GM12878 (cell line): ENCODE results near the gene SEC23IP. TPM values are rescaled to one million over a fixed set of nuclear protein-coding genes. Genes with fewer than 3 reads are reported as not detected.

Source experiments
- CBX5 ChIP-seq: sonication (generic); IDR thresholded peaks from 2 replicates; pipeline ENCODE4 v1.6.1; 2016; ENCODE audit warnings: low read depth, moderate library complexity, mild to moderate bottlenecking, inconsistent platforms
- CEBPB ChIP-seq, 2 experiments: fragments of 150-350 bp in 1 of 2; IDR thresholded peaks; 2 replicates each; pipeline ENCODE4 v1.6.1; 2012 to 2014; ENCODE audit warnings: low read depth in 2 of 2, low read length in 2 of 2, borderline replicate concordance in 1 of 2, inconsistent platforms in 1 of 2
- FOXK2 ChIP-seq: fragments of 450-650 bp; IDR thresholded peaks from 2 replicates; pipeline ENCODE4 v1.6.1; 2017; ENCODE audit warnings: mild to moderate bottlenecking, moderate library complexity
- NR2C2 ChIP-seq: IDR thresholded peaks from 2 replicates; pipeline ENCODE4 v1.6.1; 2011; ENCODE audit warnings: borderline replicate concordance, low read depth; ENCODE audit not compliant: control insufficient read depth, insufficient read length
- RELA ChIP-seq: fragments of 450-650 bp; IDR thresholded peaks from 2 replicates; pipeline ENCODE4 v1.8.0; 2014; ENCODE audit warnings: borderline replicate concordance; ENCODE audit not compliant: partially characterized antibody
- SIN3A ChIP-seq: IDR thresholded peaks from 2 replicates; pipeline ENCODE4 v1.6.1; 2012; ENCODE audit warnings: low read depth, low read length, improper control_type of control experiment
- STAT1 ChIP-seq: fragments of 450-650 bp; conservative IDR thresholded peaks from 2 replicates; pipeline ENCODE4 v1.6.1; 2014; ENCODE audit warnings: antibody characterized with exemption, mild to moderate bottlenecking
- SUPT20H ChIP-seq: IDR thresholded peaks from 2 replicates; pipeline ENCODE4 v1.6.1; 2011; ENCODE audit warnings: low read depth, mild to moderate bottlenecking, low read length, moderate library complexity, borderline replicate concordance; ENCODE audit not compliant: control insufficient read depth
- ZNF207 ChIP-seq: fragments of 450-650 bp; IDR thresholded peaks from 2 replicates; pipeline ENCODE4 v1.6.1; 2014; ENCODE audit warnings: antibody characterized with exemption, mild to moderate bottlenecking, borderline replicate concordance
- polyA plus RNA-seq, 11 experiments: library from polyadenylated mRNA; depleted of rRNA in 4 of 11; unstranded in 6 of 11; stranded (reverse) in 5 of 11; fragments of >200 nt; fragmentation: Nextera tagmentation in 4 of 11; fragmentation: Illumina TruSeq in 1 of 11; extraction: Ambion mirVana in 4 of 11; extraction: Trizol in 1 of 11; gene quantifications; 1 replicate in 1 of 11; 2 replicates in 10 of 11; pipeline versions ENCODE4 v1.2.1 to v1.2.3, GENCODE V29; 2011 to 2016; ENCODE audit warnings: inconsistent platforms in 2 of 11, missing spikeins in 2 of 11, low read depth in 1 of 11
- total RNA-seq, 4 experiments: library from RNA; depleted of rRNA in 3 of 4; stranded (reverse); fragments of >200 nt in 3 of 4; fragmentation: Illumina TruSeq in 1 of 4; extraction: Trizol in 1 of 4; gene quantifications; 2 replicates each; pipeline versions ENCODE4 v1.2.1 to v1.2.3, GENCODE V29; 2013 to 2021
- TF ChIP-seq, protein P1 (sequence below): fragments of 450-650 bp; conservative IDR thresholded peaks from 2 replicates; pipeline ENCODE4 v1.6.1; 2017; ENCODE audit warnings: mild to moderate bottlenecking, moderate library complexity
- TF ChIP-seq, protein P2 (sequence below), 3 experiments: IDR thresholded peaks in 2 of 3; conservative IDR thresholded peaks in 1 of 3; 2 replicates each; pipeline ENCODE4 v1.5.1; 2011; ENCODE audit warnings: low read depth in 3 of 3, low read length in 3 of 3, mild to moderate bottlenecking in 3 of 3, control low read depth in 2 of 3, moderate library complexity in 2 of 3, inconsistent platforms in 1 of 3, mixed read lengths in 1 of 3; ENCODE audit not compliant: control insufficient read depth in 2 of 3, insufficient read depth in 1 of 3; ENCODE audit errors: extremely low read depth in 1 of 3

The SEC23IP gene
- total and polyA plus RNA-seq, 10 of the 15 experiments (the other 5 are each of a cell fraction or from before 2014, with no cell fraction given): 15.1 to 82.5 (median 36.0) TPM

DNA sequence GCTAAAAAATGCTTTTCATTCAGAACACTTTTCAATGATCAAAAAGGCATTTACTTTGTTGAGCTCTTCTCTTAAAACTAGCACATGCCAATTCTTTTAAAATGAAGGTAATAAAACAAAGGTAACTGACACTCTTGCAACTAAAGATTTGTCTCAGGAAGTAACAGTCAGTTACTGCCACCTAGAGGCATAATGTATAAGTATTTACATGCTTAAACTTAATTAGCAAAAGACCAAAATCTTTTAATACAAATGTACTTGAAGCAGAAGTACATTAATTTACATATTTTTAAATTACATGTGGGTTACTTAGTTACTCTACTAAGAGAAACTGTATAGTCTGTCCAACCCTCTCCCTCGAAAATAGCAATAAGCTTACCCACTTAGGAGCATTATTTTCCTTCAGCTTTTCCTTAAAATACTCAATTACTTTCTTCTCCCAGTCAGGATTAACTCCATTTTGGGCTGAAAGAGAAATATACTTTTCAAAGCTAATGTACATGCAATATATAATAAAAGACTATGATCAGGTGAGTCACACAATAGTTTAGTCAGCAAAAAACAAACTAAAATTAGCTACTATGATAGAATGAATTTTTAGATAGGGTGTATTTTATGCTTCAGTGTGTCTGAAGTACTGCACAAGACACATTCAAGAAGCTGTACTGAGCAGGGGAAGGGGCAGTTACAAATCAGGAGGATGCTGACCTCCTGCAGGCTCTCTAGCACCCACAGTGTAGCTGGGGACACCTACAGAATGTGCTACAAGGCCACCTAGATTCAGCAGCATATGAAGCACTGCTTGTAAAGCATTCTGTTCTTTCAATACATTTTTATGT lies 32.9 kb upstream of the SEC23IP start (continued):
- TF ChIP-seq SUPT20H (no peak), CEBPB (IDR thresholded peaks at IDR 0.05; ENCODE audit: borderline replicate concordance in 1 of 2, low read depth in 2 of 2, low read length in 2 of 2) (no peak), CBX5 (no peak), RELA (no peak), STAT1 (no peak), ZNF207 (no peak), NR2C2 (no peak), FOXK2 (no peak), SIN3A (no peak)
- TF ChIP-seq, protein P1, sequence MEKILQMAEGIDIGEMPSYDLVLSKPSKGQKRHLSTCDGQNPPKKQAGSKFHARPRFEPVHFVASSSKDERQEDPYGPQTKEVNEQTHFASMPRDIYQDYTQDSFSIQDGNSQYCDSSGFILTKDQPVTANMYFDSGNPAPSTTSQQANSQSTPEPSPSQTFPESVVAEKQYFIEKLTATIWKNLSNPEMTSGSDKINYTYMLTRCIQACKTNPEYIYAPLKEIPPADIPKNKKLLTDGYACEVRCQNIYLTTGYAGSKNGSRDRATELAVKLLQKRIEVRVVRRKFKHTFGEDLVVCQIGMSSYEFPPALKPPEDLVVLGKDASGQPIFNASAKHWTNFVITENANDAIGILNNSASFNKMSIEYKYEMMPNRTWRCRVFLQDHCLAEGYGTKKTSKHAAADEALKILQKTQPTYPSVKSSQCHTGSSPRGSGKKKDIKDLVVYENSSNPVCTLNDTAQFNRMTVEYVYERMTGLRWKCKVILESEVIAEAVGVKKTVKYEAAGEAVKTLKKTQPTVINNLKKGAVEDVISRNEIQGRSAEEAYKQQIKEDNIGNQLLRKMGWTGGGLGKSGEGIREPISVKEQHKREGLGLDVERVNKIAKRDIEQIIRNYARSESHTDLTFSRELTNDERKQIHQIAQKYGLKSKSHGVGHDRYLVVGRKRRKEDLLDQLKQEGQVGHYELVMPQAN: no peak
- TF ChIP-seq, protein P2, sequence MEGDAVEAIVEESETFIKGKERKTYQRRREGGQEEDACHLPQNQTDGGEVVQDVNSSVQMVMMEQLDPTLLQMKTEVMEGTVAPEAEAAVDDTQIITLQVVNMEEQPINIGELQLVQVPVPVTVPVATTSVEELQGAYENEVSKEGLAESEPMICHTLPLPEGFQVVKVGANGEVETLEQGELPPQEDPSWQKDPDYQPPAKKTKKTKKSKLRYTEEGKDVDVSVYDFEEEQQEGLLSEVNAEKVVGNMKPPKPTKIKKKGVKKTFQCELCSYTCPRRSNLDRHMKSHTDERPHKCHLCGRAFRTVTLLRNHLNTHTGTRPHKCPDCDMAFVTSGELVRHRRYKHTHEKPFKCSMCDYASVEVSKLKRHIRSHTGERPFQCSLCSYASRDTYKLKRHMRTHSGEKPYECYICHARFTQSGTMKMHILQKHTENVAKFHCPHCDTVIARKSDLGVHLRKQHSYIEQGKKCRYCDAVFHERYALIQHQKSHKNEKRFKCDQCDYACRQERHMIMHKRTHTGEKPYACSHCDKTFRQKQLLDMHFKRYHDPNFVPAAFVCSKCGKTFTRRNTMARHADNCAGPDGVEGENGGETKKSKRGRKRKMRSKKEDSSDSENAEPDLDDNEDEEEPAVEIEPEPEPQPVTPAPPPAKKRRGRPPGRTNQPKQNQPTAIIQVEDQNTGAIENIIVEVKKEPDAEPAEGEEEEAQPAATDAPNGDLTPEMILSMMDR (IDR thresholded peaks at IDR 0.05 in 2 of 3, conservative IDR thresholded peaks at IDR 0.05 in 1 of 3; ENCODE audit: control insufficient read depth in 2 of 3, extremely low read depth in 1 of 3, insufficient read depth in 1 of 3, low read depth in 3 of 3, low read length in 3 of 3): peak; percentile 36 to 70 (median 57); a peak in 5 of 6 replicates
